Measurements from ENCODE around the gene RTN4RL1. TPM values are rescaled to one million over a fixed set of nuclear protein-coding genes. Genes with fewer than 3 reads are reported as not detected.
"Not testable (repeated sequence)": the region's sequence is repeated elsewhere in the genome, so short reads cannot be mapped to it uniquely, and the experiment has no call there.

Gene RTN4RL1
- polyA plus RNA-seq, 1 donor: 2.9 TPM

DNA sequence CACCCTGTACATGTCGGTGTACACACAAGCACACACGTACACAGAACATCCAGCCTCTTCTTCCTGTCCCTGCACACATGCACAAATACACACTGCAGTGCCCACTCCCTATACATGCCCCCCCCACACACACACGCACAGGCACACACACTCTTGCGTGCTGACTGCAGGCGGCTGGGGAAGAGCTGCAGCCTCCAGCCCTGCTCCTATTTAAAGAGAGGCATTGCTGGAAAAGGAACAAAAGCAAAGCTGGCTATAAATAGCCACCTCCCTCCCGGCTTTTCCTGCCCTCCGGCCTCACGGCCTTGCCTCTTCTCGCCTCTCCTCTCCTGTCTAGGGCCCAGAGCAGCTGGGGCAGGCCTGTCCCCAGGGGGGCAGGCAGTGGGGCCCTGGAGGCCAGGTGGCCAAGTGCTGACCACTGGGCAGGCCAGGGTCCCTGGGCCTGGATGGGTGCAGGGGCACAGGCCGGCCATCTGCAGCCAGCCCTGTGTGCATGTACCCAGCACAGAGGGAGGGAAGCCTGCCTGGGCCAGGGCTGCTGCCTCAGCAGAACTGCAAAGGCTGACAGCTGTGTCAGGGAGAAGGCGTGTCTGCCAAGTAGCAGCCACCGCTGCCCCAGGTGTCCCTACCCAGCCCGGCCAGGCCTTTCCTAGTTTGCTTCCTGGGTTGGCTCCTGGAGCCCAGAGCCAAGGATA is 25.4 kb downstream of the RTN4RL1 start:
- no peak for DNase-seq

DNA sequence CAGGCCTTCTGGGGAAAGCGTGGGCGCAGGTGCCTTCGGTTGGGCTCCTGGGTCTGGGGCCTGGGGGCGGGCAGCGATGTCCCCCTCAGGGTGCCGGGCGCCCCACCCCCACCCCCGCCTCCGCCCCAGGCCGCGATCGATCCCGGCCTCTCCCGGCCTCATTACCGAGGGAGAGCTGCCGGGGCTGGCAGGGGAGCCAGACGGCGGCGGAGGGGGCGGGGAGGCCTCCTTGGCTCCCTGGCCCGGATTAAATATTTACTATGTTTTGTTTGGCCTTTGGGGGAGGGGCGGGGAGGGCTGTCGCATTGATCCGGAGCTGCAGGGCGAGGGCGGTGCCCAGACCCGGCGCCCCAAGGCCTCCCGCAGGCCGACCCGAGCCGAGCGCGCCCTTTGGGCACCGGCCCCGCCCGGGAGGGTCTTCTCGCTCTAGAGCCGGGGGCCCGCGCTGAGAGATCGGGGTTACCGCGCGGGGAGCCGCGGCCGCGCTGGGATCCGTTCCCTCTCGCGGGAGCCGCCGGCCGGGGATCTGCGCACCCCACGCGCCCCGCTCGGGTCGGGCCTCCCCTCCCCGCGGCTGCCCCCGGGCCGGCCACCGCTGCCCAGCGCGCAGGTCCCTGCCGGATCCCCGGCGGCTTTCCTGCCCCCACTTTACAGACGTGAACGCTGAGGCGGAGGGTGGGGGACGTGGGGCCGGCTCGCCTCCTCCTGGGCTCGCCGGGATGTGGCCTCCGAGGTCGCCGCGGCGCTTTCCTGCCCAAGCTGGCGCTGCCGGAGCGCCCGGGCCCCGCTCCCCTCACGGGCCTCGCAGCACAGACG is 27.0 kb downstream of the RTN4RL1 start:
- no peak for DNase-seq

DNA sequence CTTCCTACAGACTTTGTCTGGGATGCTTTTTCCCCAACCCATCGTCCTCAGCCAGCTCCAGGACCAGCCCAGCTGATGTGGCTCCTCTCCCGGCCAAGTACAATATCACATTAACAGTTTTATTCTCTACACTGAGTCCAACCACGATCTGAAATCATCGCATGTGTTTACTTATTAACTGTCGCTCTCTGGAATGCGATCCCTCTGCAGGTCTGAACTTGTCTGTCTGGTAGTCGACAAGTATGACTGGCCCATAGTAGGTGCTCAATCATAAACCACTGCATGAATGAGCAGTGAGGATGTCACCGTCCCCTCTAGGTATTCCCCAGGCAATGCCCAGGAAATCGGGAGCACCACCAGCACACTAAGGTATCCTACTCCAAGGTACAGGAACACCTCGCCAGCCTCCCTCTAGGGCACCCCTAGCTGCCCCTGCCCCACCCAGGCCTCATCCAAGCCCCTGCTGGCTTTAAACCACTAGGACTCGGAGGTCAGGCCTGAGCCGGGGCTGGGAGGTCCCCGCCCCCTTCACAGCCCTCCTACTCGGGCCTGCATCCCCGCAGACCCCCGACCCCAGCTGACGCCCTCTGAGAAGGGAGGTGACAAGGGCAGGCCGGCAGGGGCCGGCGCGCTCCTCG is 27.7 kb downstream of the RTN4RL1 start:
- DNase-seq: no peak

DNA sequence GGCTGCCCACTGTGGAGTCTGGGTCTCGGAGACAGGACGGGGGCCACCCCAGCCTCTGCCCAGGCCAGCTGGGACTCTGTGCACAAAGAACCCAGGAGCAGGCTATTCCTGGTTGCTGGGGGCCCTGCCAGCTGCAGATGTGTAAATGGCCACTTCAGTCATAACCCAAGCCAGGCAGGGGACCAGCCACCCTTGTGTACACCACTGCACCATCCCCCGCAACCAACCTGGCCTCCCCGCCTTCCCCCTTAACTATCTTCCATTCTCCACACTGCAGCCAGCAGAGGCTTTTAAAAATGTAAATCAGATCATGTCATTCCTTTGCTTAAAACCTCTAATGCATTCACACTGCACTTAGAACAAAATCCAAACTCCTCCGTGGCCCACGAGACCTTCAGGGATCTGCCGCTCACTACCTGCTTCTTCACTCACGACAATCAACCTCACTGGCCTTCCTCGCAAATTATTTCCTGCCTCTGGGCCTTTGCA is 28.3 kb downstream of the RTN4RL1 start:
- no peak for DNase-seq

DNA sequence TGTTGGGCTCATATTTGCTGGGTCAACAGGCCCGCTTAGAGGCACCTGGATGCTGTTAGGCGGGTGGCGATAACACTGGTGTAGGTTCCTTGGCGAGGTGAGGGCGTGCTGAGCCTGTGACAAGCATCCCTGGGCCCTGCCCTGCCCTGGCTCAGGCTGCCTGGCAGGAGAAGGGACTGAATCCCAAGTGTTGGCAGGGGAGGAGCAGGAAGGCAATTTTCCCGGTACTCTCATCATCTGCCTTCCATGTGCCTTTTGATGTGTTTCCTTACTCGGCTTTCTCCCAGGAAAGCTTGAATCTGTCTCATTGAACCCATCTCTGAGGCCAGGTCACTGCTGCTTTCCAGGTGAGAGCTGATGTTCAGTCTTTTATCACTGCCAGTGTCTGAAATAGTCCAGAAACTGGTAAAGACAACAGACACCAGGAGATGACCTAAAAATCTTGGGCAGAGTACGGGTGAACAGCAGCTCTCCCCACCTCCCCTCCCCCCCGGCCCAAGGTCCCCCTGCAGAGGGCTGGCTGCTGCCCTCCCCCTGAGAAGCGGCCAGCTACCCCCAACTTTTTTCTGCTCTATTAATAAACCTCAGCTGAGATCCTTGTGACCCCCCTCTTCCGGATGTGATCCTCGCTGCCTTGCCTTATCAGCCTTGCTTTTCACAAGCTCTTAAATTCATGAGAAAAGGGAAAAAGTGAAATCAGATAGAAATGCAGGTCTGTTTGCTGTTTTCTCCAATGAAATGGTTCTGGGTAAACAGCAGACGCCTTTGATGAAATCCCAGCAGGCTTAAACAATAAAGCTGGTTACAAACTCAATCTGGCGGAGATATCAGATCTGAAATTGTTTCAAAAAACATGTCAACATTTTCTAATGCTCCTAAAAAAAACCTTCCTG is 29.0 kb downstream of the RTN4RL1 start:
- DNase-seq: no peak

DNA sequence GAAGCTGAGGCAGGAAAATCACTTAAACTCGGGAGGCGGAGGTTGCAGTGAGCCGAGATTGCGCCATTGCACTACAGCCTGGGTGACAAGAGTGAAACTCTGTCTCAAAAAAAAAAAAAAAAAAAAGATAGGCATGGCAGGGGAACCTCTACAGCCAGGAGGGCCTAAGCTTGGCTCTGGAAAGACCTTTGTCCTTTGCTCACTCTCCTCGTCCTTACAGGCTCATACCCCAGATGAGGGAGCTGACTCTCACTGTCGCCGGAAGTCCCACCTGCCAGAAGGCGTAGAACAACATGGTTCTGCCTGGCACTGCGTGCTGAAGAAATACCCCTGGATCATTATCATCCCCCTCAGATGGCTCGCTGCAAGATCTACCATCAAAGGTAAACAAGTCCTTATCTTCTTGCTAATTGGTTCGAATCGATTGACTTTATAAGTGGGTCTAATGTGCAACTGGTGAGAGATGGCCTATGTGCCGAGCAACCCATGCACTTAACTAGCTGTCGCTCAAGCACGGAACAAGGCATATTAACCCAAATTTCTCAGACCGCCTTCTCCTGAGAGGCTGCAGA is 29.7 kb downstream of the RTN4RL1 start:
- DNase-seq: no peak

DNA sequence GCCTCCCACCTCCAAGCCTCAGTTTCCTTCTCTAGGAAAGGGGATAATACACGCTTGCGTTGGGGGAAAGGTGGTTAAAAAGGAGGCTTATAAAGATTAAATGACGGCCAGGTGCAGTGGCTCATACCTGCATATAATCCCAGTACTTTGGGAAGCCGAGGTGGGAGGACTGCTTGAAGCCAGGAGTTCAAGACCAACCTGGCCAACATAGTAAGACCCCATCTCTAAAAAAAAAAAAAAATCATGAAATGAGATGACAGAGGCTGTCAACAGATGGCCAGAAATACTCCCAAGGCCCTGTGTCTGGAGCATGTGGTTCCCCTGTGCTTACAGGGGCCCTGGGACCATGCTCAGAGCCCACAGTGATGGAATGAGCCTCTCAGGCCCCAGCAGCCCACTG is 30.4 kb downstream of the RTN4RL1 start:
- DNase-seq: no peak

DNA sequence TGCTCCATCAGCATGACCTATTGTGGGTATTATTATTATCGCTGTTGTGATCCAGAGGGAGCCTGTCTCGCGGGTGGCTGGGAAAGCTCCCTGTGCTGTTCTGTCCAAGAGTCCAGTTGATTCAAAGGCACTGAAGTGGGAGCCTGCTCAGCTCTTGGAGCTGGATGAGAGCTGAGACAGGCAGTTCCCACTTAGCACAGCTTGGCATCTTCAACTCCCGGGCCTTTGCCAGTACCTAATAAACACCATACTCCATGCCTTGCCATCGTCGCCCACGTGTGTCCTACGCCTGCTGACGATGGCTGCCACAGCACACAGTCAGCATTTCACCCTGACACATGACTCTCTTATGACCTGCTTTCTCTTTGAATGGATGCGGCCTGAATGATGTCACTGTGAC is 32.6 kb downstream of the RTN4RL1 start:
- no peak for DNase-seq

DNA sequence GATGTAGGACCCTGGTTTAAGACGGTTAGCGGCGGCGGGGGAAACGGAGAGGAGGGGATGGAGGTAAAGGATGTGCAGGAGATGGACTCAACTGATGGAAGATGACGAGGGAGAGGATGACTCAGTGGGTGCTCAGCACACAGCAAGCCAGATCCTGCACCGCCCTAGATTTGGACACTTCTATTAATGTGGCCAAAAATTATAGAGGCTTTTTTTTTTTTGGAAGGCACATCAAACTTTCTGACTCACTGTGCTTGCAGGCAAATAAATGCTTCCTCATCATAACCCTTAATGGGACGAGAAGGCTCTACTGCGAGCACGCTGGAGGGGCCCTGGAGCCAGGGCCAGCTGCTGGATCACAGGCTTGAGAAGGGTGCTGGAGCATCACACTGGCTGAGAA is 36.0 kb downstream of the RTN4RL1 start:
- DNase-seq: no peak

DNA sequence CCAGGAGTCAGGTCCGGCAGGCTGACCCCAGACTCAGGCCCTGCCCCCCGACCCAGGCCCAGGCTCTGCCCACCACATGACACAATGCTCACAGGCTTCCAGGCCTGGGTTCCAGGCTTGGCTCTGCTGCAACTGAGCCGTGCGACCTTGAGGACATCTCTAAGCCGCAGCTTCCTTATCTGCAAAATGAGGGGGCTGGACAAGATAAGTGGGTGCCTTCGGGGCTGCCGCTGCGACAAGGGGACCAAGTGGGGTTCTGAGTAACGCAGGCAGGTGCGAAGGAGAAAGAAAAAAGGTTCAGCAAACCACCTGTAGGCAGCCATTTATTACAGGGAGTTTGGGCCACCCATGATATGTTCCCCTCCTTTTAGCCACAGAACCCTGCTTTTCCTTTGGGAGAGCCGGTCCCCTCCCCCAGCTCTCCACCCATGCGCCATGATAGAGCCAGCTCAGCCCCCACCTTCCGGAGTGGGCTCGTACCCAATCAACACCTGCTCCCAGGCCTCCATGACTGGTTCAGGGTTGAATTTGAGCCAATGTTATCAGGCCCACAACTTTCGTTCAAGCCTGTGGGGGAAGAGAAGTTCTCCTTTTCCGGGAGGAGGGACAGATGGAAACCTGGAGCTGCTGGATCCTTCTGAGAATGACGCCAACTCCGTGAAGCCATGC is 38.2 kb downstream of the RTN4RL1 start:
- DNase-seq: no peak

DNA sequence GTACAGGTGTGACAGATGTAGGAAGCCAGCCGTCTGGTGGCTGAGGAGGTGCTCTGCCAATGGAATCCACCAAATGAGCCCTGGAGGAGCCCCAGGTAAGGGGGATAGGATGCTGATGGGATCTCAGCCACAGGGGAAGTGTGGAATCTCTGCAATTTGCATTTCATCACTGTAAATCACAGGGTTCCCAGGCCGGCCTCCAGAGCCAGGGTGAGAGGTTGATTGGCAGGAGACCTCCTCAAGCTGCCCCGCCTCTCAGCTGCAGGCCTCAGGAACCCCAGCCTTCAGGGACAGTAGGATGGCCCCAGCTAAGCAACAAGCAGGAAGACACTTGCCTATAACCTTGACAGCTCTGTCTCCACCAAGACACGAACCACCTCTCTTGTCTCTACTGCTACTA is 39.4 kb downstream of the RTN4RL1 start:
- DNase-seq: no peak

DNA sequence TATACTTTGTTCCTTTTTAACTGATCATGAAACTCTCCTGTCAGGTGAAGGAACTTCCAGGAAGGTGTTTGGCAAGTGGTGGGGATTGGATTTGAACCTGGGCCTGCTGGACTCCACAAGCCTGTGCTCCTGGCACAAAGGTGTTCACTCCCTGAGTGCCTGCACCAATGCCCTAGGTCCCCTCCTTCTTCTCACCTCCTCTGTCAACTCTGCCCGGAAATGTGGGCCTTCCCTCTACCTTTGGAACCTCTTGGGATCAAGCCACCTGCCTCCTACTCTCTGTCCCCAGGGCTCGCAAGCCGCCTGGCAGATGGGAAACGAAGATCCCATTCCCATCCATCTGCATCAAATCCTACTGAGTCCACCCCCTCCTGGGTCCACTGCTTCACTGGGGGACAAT is 40.0 kb downstream of the RTN4RL1 start:
- no peak for DNase-seq

DNA sequence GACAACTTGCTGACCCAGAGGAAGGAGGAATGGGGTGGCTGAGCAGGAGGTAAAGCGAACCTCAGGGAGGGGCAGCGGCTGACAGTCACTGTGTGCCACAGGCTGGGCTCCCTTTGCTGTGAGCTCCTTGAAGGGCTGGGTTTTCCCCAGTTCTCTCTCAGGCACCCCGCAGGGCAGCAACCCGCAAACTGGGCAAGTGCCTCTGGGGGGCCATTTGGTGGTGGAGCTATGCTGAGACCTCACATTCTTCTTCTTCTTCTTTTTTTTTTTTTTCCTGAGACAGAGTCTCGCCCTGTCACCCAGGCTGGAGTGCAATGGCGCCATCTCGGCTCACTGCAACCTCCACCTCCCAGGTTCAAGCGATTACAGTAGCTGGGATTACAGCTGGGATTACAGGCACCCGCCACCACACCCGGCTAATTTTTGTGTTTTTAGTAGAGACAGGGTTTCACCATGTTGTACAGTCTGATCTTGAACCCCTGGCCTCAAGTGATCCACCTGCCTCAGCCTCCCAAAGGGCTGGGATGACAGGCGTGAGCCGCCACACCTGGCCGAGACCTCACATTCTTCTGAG is 42.3 kb downstream of the RTN4RL1 start:
- not testable (repeated sequence) for DNase-seq

DNA sequence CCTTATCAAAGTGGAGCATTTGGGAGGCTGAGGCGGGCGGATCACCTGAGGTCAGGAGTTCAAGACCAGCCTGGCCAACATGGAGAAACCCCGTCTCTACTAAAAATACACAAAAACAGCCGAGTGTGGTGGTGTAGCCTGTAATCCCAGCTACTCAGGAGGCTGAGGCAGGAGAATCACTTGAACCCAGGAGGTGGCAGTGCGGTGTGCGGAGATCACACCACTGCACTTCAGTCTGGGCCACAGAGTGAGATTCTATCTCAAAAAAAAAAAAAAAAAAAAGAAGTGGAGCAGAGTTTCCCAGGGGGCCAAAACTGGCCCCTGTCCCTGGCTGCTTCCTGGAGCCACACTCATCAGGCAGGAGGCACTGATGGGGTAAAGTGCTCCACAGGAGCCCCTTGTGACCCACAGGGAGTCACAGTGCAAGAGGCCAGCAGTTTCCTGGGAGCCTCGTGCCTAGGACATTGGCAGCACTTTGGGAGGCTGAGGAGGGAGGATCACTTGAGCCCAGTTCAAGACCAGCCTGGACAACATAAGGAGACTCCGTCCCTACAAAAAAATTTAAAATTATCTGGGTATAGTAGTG is 44.4 kb downstream of the RTN4RL1 start:
- no peak for DNase-seq

DNA sequence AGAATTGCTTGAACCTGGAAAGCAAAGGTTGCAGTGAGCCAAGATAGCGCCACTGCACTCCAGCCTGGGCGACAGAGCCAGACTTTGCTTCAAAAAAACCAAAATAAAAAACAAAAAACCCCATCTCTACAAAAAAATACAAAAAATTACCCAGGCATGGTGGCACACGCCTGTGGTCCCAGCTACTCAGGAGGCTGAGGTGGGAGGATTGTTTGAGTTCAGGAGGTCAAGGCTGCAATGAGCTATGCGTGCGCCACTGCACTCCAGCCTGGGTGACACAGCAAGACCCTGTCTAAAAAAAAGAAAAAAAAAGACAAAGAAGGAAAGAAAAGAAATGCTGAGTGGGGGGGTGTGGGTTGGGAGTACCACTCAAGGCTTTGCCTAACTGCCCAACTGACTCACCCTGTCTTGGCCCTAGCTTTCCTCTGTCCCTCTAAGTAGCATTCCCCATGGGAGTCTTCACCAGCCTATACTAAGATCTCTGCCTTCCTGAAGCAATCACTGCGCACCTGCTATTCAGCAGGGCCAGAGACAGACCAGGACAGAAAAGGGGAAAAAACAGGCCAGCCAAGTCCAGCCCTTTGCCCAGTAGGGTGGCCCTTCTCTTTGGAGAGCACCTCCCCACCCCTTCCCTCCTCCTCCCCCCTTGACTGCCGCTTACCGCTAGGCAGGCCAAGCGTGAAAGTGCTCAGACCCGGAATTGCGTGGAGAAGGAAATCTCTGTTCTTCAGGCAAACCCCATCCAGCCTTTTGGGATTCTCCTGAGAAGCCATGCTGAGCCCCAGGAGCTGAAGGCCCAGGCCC is 45.8 kb downstream of the RTN4RL1 start:
- DNase-seq: no peak

DNA sequence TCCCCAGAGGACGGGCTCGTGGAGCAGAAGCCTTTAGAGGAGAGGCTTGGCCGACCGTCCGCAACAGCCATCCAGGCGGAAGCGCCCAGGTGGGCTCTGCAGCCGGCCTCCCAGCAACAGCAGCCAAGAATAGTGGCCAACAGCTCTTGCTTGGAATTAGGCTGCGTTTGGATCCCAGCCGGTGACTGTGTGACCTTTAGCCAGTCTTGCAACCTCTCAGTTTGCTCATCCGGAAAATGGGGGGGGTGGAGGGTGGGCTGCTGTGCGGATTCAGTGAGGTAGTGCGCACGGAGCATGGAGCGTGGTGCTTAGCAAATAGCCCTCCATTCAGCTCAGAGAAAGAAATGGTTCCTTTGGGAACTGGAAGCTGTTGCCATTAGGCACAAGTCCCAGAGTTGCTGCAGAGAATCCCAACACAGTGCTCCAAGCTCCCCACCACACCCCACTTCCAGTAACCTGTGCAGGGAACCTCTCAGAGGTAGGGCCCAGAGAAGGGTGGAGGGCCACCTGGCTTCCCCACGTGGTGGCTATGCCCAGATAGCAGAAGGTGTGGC is 46.7 kb downstream of the RTN4RL1 start:
- no peak for DNase-seq

DNA sequence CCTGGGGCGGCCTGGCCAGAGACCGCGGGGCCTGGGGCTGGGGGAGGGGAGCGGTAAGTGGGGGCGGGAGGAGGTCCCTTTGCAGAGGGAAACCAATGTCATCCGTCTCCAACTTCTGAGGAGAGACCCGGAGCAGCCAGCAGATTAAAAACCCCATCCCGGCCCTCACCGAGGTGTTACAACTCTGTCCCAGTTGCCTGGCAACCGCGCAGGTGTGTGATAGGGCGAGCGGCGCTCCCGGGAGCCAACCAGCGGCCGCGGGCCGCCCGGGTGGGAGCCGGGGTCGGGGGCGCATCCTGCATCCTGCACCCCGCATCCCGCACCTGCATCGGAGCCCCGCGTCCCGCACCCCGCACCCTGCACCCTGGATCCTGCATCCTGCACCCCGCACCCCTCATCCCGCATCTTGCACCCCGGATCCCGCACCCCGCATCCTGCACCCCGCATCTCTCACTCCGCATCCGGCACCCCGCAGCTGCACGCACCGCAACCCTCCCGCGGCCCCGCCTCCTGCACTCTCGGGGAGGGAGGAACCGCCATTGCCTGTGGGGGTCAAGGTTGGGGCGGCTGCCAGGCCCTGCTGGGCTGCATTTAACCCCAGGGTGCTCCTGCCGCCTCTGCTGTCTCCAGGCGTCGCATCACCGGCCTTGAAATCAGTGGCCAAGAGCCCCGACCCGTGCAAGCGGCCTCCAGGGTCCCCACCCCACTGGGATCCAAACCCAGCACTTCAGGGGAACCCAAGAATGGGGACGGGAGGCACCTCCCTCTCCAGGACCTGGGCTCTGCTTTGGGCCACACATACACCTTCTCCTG is 47.3 kb downstream of the RTN4RL1 start:
- DNase-seq: no peak

DNA sequence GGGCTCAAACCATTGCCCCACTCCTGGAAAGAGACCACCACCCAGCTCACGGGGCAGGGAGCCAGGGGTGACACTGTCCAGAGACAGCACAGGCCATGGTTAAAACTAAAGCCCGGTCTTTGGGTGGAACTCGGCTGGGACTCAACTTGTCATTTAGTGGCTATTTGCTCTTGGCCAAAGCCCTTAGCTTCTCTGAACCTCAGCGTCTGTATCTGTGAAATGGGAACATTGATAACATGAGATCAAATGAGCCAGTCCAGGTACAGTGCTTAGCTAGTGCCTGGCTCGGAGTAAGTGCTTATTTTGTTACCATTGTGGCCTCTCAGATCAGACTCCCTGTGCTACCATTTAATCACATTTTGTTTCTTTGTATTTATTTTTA is 48.5 kb downstream of the RTN4RL1 start:
- no peak for DNase-seq
